Inflammatory macrophage treated with lipopolysaccharide for 1 hour (primary cell): ENCODE data around the gene AGRP.

Experiments used
- DNase-seq, 2 donors: peaks; one replicate each; pipeline ENCODE4 v3.0.0-alpha.2; 2020 to 2022

AGRP gene

GRCh38 chr16:67445126-67445426 lies 38.3 kb downstream of the AGRP start:
- DNase-seq = no peak

- no peak for DNase-seq
Measured at GRCh38 chr16:67444259-67445125, 38.9 kb downstream of the AGRP start.

- no peak for DNase-seq
Measured at GRCh38 chr16:67443265-67443664, 40.1 kb downstream of the AGRP start.

GRCh38 chr16:67442581-67443255 lies 40.6 kb downstream of the AGRP start:
- DNase-seq = no peak

- DNase-seq = no peak
Measured at GRCh38 chr16:67441907-67442306, 41.4 kb downstream of the AGRP start.

GRCh38 chr16:67441271-67441753 lies 42.0 kb downstream of the AGRP start:
- no peak for DNase-seq

GRCh38 chr16:67438824-67439393 lies 44.4 kb downstream of the AGRP start:
- no peak for DNase-seq

GRCh38 chr16:67438098-67438791 lies 45.1 kb downstream of the AGRP start:
- no peak for DNase-seq

GRCh38 chr16:67437513-67437912 lies 45.8 kb downstream of the AGRP start:
- no peak for DNase-seq

- no peak for DNase-seq
Measured at GRCh38 chr16:67436640-67437193, 46.6 kb downstream of the AGRP start.

- DNase-seq = no peak
Measured at GRCh38 chr16:67435758-67436164, 47.6 kb downstream of the AGRP start.

GRCh38 chr16:67433131-67433719 lies 50.1 kb downstream of the AGRP start:
- no peak for DNase-seq
